Right renal cortex interstitium (tissue), 3 donors: ENCODE measurements around the gene DPH2. TPM values are rescaled to one million over a fixed set of nuclear protein-coding genes. Genes with fewer than 3 reads are reported as not detected.

Experiments
- DNase-seq, 3 donors: peaks; one replicate each; pipeline ENCODE4 v3.0.0-alpha.2; 2013; ENCODE audit warnings: low read depth in 3 of 3, low spot score in 2 of 3
- polyA plus RNA-seq, 3 donors: library from polyadenylated mRNA; unstranded; fragments of 120-200 nt; gene quantifications; one replicate each; pipeline ENCODE4 v1.2.1, GENCODE V29; 2013; ENCODE audit not compliant: insufficient read length in 3 of 3

Gene DPH2
- polyA plus RNA-seq, 3 donors, result 21.5 to 22.3 (median 21.9) TPM

DNA sequence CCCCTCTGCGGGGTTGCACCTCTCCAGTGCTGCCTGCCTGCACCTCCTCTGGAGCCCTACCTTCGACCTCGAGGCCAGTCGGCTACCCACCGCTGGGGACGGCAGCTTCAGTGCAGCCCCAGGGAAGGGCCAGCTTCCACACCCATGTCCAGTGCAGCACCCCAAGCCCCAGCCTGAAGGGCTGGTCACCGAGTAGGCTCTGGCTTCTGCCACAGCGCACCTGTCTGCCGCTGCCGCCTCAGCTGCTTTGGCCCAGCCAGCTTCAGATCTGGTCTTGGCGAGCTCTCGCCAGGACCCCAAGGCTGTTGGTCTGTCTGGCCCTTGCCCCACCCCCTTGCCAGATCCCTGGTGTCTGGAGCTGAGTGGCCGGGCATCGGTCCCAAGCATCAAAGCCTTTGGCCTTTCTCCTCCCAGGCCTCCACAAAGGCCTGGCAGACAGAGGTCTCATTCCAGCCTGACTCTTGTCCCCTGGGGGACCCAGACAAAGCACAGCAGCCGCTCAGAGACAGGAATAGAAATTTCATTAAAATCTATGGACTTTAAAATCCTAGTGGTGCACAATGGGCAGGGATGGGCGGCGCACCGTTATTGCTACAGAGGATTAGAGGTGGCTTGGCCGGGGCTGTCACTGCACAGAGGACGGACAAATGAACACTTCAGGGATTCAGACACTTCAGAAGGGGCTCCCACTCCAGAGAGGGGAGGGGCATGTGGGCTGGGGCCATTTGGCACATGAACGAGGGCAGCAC is 26.3 kb downstream of the DPH2 start:
- DNase-seq, result no peak

DNA sequence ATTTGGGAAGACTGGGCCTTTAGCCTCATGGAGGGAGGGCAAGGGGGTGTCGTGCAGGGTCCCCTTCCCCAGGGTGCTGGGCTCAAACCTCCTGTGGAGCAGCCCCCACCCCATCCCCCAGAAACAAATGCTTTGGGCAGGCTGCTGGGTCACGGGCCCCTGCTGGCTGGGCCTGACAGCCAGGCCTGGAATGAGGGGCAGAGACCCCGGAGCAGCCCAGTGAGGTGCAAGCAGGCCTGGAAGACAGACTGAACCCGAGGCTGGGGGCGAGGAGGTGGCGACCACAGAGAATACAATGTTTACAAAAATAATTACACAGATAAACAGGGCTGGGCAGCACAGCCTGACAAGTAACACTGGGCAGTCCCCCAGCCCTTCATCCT is 26.9 kb downstream of the DPH2 start:
- no peak for DNase-seq

DNA sequence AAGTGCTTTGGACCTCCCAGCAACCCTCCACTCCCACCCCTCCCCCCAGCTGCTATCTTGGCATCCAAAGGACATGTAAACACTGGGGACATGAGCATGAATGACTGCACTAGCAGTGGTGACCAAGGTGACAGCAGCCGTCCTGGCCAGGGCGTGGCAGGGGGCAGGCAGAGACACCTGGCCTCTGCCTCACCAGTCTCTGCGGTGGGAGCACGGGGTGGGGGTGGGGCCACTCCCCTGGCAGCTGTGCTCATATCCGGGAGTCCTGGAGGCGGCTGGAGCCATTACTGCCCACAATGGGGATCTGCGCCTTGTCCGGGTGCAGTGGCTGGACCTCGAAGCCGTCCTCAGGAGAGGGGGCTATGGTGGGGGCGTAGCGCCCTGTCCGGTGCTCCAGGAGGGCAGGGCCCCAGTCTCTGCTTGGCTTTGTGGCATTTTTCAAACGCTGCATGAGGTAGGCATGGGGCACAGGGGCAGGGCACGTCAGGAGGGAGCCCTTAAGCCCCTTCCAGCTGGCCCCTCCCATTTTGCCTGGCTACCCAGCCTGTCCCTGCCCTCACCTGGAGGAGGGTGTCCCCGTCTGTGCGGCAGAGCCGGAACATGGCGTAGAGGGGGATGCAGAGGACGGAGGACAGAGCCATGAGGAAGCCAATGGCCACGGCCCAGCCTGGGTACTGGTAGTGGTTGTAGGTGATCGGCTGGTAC is 27.6 kb downstream of the DPH2 start:
- no peak for DNase-seq

DNA sequence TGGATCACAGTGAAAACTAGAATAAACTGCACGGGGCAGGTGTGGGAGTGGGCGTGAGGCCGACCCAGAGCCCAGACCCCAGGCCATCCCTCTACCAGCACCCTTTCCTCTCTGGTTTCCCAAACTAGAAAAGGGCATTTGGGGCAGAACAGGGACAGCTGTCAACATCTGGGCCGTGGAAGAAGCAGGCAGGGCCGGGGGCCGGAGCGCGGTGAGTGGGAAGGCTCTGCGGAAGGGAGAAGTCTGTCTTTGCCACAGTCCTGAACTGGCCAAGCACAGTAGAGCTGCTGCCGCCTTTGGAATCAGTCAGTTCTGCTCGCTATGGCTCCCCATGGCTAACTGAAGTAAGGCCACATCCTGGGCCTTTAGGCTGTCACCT is 28.2 kb downstream of the DPH2 start:
- no peak for DNase-seq

DNA sequence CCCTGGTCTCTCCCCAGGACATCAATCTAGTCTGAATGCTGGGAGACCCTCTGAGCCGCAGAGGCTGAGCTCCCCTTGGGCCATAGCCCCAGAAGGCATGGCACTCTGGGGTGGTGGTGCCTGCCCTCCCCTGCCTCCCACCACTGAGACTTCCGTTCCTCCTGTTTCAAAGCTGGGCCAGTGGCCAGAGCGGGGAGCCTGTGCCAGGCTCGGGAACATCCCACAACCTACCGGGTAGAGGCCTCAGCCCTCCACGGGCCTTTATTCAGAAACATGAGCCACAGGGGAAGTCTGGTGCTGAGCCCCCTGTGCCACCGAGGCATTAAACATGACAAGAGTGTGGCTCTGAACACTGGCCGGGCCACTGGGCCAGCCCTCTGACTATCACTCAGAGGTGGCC is 29.6 kb downstream of the DPH2 start:
- DNase-seq, result no peak

DNA sequence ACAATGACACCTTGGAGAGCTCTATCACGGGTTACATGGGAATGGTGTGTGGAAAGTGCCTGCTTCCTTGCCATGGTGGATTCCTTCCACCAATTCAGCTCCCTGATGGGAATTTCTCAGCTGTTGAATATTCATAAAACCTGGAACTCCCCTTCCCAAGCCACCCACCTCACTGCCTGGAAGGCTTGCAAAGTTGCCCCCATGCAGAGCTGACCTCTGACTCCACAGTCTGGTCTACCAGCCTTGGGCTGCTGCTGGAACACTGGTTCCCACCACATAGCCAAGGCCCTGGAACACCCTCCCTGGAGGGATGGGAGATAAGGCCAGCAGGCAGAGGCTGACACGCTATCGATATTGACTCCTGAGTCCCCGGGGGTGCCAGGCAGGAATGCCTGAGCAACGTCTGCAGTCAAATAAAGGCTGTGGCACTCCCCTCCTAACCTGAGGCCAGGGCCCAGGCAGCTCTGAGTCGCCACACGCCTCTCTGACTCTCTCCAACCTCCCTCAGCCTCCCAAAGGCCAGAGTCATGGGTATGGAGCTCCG is 30.4 kb downstream of the DPH2 start:
- DNase-seq, result no peak

DNA sequence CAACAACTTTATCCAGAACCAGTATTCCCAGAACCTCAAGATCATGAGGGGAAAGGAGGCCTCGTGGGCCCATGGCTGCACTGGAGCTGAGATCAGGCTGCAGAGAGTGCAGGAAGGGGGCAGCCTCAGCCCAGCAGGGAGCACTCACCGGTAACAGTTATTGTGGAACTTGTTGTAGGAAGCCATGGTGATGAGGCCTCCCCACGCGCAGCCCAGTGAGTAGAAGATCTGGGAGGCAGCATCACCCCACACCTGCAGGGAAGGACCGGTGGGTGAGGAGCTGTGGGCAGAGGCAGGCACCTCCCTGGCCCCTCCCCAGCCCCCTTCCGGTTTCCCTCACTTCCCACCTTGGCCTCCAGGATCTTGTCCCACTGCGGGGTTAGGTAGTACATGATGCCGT is 32.4 kb downstream of the DPH2 start:
- no peak for DNase-seq

DNA sequence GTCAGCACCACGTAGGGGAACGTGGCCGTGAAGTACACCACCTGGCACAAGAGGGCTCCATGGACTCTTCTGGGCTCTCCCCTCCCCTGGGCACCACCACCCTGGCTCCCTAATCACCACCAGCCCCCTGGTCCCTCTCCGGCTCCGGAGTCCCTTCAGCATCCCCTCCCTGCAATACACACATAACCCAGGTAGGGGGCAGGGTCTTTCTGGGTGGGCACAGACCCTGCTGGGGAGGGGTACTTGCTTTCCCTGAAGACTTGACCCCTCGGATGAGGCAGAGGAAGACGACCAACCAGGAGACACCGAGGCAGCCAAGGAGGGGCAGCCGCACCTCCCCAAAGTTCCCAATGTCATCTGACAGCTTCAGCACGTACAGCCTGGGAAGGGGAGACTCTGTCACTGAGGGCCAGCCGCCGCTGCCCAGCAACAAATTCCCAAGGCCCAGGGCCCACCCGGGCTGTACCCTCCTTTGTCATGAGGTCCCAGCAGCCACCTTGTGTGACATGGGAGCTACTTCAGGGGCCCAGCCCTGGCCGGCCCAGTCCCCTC is 32.9 kb downstream of the DPH2 start:
- no peak for DNase-seq

DNA sequence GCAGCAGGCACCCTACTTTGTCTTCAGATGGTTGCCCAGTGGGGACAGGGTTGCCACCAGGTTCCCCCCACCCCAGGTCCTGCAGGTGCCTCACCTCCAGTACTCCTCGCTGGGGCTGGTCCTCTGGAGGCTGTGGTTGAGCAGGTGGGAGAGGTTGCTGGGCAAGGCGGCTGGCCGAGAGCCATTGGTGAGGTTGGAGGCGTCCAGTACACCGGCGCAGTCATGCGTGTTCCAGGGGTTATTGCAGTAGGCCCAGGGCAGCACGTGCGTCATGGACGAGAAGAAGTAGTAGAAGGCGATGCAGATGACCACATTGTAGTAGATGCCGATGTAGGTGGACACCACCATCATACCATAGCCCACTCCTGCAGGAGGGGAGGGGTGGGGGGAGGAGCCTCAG is 38.4 kb downstream of the DPH2 start:
- no peak for DNase-seq

DNA sequence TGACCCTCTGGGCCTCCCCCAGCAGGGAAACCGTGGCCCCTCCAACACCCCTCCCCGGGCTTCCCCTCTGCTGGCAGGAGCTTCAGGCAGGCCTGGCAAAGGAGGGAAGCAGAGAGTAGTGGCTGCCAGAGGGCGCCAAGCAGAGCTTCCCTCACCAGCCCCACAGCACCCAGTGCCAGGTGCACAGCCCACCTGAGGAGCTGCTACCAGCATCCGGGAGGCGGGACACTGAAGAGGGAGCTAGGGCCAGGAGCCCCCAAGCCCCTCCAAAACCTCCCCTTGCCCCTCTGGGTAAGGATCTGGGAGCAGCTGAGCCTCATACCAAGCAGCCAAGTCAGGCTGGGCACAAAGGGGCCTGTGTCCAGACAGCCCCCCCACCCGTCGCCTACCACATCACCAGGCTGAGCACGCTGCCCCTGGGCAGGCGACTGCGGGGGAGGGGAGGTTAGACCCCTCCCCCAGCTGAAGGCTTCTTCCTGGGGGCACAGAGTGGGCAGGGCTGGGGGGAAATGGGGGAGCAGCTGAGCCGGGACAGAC is 41.2 kb downstream of the DPH2 start:
- DNase-seq, result no peak

DNA sequence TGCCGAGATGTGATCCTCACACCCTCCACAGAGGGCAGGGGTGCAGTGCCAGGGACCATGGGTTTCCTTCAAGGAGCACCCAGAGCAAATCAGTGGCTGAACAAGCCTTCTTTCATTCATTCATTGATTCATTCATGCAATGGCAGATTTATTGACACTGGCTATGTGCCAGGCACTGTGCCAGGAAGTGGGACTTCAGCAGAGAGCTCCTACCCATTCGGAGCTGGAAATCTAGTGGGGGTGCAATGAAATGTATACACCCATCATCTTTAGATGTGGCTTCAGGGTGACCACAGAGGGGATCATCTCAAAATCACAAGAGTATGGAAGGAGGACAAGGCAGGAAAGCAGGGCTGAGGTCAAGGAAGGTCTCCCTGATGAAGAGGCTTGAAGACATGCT is 42.6 kb downstream of the DPH2 start:
- DNase-seq, result no peak

DNA sequence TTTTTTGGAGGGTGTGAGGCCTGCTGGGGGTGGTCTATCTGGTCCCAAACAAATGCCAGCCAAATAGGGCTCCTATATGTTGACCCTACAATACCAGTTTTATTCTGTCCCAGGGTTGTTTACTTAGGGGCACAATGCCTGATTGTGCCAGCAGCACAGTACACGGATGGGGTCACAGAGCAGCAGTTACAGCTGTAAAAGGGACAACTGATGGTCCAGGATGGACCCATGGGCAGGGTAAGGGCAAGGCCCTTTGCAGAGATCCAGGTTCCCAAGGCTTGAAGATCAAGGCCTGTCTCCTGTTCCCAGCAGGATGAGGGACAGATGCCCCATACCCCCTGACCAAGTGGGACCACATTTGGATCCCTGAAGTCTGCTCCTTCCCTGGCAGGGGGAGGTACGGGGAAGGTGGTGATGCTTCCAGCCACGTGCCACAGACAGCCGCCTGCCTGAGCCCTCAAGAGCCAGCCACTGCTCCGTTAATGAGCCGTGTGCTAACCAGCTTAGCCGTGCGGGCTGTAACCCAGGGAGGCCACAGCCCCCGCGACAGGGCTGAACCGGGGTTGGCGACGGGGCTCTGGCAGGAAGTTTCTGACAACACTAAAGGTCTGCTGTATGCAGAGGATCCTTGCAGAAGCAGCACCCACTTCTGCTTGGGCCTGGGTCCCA is 43.3 kb downstream of the DPH2 start:
- DNase-seq, result no peak

DNA sequence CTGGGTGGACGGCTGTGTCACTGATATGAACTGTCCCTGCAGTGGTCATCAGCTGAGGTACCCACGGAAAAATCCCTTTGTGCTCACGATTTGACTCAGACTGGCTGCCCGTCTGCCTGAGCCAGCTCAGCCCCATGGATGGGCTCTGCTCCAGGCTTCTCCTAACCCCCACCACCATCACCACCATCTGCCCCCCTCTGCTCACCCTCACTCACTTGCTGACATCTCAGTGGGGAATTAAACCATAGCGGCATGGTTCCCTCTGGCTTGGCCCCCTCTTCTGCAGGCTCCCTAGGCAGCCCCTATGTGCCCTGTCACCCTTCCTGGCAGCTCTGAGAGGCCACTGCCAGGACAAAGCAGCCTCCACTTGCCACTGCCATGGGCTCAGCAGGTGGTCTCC is 44.1 kb downstream of the DPH2 start:
- no peak for DNase-seq

DNA sequence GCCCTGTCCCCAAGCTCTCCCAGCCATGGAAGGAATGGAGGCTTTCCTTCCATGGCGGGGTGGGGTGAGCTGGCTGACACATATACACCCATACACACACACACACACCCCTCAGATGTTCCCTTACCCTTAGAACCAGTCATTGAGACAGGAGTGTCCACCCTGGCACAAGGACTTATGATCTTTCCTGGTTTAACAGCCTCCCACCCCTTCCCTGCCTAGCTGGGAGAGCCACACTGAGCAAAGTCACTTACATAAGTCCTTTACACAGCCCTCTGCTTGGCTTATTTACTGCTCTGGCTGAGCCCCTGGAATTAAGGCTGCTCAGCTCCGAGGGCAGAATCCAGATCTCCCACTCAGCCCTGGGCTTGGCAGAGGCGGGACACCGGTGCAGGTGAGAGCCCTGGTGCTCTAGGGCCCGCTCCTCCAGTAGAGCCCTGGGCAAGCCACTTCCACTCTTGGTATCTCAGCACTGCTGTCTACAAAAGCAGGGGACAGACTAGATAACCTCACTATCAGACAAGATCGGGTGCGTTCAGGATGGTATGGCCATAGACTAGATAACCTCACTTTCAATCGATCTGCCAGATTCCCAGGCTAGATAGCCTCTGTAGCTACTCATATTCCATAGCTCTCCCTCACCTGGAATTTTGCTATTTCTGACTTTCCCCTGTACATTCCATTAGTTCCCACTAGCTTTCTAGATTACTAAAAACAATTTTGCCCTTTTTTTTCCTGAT is 44.7 kb downstream of the DPH2 start:
- DNase-seq, result no peak

DNA sequence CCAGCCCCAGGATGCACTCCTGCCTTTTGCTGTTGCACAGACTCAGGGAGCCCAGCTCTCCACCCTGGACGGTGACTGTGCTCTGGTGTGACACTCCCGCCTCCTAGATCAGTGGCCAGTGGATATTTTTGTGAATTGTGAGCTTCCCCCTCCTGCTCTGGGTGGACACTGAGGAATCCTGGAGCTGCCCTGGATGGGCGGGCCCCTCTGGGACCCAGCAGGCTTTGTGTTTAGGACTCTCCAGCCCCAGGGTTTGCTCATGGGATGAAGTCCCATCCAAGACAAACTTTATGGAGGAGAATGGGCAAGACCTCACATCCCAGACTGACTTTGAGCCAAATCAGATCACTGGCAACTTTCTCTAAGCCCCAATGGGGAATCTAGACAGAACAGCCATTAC is 45.4 kb downstream of the DPH2 start:
- DNase-seq, result no peak

DNA sequence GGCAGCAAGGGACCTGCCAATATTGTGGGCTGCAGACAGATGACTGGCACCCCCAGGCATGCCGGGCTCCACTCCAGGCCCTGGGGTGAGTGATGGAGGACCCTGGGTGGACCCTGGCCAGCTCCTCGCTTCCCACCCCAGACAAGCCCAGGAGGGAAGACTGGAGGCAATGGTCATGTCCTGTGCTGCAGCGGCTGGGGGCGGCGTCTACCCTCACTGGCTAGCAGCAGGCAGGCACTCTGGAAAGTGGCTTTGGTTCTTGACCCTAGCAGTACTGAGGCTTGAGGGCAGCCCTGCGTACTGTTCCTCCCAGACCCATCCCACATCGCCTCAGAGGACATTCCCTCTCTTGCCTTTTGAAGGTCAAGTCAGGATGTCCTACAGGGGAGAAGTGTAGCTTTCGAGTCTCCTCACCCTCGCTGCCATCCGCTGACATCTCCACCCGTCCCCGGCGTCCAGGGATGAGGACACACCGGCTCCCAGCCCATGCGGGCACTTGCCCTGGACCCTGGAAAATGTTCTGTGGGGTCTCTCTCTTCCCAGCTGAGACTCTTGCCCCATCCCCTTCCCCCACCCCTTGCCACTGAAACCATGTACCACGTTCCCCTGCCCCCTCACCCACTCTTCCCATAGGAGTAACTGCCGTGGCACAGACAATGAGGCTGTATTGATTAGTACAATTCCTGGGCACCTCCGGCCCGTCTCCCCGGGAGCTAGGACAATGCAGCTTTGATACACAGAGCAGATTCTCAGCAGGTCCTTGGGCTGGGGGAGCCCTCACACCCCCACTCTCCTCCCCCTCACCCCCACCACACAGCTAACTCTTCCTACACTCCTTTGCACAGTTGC is 46.5 kb downstream of the DPH2 start:
- DNase-seq, result no peak

DNA sequence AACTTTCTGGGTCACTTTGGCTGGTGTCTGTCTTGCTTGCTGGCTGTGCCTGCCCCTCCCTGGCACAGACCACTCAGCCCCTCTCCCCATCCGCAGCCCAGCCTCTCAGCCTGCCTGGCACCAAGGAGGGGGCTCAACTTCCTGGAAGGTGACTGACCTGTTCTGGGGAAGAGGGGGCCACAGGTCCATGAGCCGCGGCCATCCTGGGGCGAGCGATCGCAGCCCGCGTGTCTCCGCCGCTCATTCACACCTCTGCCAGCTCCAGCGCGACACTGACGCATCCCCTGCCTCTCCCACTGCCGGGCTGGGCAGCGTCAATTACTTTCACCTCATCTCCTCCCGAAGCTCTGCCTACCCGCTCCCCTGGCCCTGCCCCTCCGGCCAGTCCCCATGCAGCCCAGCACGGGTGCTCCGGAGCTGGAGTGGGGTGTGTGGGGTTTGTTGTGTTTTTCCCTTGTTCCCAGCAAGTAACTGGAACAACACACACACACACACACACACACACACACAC is 47.1 kb downstream of the DPH2 start:
- DNase-seq, result no peak

DNA sequence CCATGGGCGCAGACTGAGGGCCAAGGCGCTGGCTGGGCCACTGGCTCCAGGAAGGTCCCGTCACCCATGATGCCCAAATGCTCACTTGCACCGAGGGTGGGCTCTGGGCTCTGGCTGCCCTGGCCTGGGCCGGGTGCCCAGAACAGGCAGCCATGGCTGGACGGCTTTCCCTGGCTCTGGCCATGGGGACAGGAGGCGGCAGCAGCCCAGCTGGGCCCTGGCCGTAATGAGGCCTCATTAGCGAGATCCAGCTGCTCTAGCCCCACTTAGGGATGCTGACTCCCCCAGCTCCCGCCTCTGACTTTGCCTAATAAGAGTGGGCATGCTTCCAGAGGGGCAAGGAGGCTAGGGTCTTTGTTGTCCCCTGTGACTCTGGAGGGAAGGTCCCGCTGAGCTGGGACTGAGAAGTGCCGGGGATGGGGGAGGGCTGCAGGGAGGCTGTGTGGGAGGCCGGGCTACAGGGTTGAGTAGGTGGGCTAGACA is 49.7 kb downstream of the DPH2 start:
- no peak for DNase-seq

DNA sequence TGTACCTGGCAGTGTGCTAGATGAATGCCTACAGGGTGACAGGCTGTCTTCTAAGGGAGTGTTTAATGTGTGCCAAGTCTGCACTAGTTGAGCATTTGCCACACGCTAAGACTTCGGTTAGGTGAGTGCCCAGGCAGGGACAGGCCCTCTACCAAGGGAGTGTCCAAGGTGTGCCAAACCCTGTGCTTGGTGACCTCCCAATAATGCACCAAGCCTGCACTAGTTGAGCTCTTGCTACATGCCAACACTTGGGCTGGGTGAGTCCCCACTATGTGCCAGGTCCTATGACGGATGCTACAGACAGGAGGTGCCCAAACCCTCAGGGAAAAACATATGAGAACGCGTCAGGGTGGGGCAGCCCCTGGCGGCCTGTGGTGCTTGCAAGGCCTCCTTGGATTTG is 50.7 kb downstream of the DPH2 start:
- DNase-seq, result no peak
